Colon (tissue), 2 donors: ENCODE results near the gene LYSET.
"Not testable (repeated sequence)": the region's sequence is repeated elsewhere in the genome, so short reads cannot be mapped to it uniquely, and the experiment has no call there.

Source experiments
- FAIRE-seq: peaks from 2 replicates; lab custom pipeline; 2012; peaks lifted over from hg19 to GRCh38; lab: Jason Lieb, UNC
- donor health status: control.
- donor health status: control.

LYSET gene

GRCh38 chr14:93169619-93170018, 15.5 kb upstream of the LYSET start:
- not testable (repeated sequence) for FAIRE-seq

- FAIRE-seq, result not testable (repeated sequence)
Observed at GRCh38 chr14:93170141-93170540, 15.0 kb upstream of the LYSET start.

GRCh38 chr14:93171376-93171775, 13.7 kb upstream of the LYSET start:
- FAIRE-seq, result no peak

- FAIRE-seq, result no peak
Observed at GRCh38 chr14:93173943-93174395, 11.1 kb upstream of the LYSET start.

- not testable (repeated sequence) for FAIRE-seq
Observed at GRCh38 chr14:93174731-93175130, 10.4 kb upstream of the LYSET start.

- FAIRE-seq, result no peak
Observed at GRCh38 chr14:93175492-93175891, 9.6 kb upstream of the LYSET start.

GRCh38 chr14:93183596-93184317, 1.4 kb upstream of the LYSET start:
- FAIRE-seq, result no peak

GRCh38 chr14:93185349-93185720, 218 bp downstream of the LYSET start:
- FAIRE-seq, result no peak

- no peak for FAIRE-seq
Observed at GRCh38 chr14:93186466-93186865, 1.3 kb downstream of the LYSET start.

- FAIRE-seq, result no peak
Observed at GRCh38 chr14:93186956-93187355, 1.8 kb downstream of the LYSET start.

GRCh38 chr14:93195316-93195999, 10.3 kb downstream of the LYSET start:
- FAIRE-seq, result no peak

GRCh38 chr14:93199031-93199430, 13.9 kb downstream of the LYSET start:
- no peak for FAIRE-seq

- no peak for FAIRE-seq
Observed at GRCh38 chr14:93200553-93200952, 15.4 kb downstream of the LYSET start.

GRCh38 chr14:93201155-93201704, 16.1 kb downstream of the LYSET start:
- no peak for FAIRE-seq

- FAIRE-seq, result no peak
Observed at GRCh38 chr14:93206793-93207467, 21.8 kb downstream of the LYSET start, which contains the start of the genes GON7 and UBR7. GON7 (minus strand) TSS chr14:93207065; CDS start chr14:93207037, 28 bp downstream. UBR7 (plus strand) TSS chr14:93207256; CDS start chr14:93207292, 36 bp downstream.

- no peak for FAIRE-seq
Observed at GRCh38 chr14:93207468-93208308, 22.6 kb downstream of the LYSET start.

- no peak for FAIRE-seq
Observed at GRCh38 chr14:93212432-93212831, 27.3 kb downstream of the LYSET start.

- no peak for FAIRE-seq
Observed at GRCh38 chr14:93214598-93214997, 29.5 kb downstream of the LYSET start.

- FAIRE-seq, result no peak
Observed at GRCh38 chr14:93219103-93219726, 34.1 kb downstream of the LYSET start.

- no peak for FAIRE-seq
Observed at GRCh38 chr14:93220509-93220908, 35.4 kb downstream of the LYSET start.

GRCh38 chr14:93223565-93223964, 38.4 kb downstream of the LYSET start:
- no peak for FAIRE-seq
